Effector CD8-positive, alpha-beta T cell (primary cell): ENCODE measurements around the gene KDM6B.
"Not testable (repeated sequence)": the region's sequence is repeated elsewhere in the genome, so short reads cannot be mapped to it uniquely, and the experiment has no call there.

Source experiments
- DNase-seq: peaks from one replicate; lab custom pipeline; 2025; lab: John Stamatoyannopoulos, UW
- total RNA-seq, 4 experiments: gene quantifications; one replicate each; lab custom pipeline; 2026; lab: John Stamatoyannopoulos, UW

Gene KDM6B, protein sequence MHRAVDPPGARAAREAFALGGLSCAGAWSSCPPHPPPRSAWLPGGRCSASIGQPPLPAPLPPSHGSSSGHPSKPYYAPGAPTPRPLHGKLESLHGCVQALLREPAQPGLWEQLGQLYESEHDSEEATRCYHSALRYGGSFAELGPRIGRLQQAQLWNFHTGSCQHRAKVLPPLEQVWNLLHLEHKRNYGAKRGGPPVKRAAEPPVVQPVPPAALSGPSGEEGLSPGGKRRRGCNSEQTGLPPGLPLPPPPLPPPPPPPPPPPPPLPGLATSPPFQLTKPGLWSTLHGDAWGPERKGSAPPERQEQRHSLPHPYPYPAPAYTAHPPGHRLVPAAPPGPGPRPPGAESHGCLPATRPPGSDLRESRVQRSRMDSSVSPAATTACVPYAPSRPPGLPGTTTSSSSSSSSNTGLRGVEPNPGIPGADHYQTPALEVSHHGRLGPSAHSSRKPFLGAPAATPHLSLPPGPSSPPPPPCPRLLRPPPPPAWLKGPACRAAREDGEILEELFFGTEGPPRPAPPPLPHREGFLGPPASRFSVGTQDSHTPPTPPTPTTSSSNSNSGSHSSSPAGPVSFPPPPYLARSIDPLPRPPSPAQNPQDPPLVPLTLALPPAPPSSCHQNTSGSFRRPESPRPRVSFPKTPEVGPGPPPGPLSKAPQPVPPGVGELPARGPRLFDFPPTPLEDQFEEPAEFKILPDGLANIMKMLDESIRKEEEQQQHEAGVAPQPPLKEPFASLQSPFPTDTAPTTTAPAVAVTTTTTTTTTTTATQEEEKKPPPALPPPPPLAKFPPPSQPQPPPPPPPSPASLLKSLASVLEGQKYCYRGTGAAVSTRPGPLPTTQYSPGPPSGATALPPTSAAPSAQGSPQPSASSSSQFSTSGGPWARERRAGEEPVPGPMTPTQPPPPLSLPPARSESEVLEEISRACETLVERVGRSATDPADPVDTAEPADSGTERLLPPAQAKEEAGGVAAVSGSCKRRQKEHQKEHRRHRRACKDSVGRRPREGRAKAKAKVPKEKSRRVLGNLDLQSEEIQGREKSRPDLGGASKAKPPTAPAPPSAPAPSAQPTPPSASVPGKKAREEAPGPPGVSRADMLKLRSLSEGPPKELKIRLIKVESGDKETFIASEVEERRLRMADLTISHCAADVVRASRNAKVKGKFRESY (N-terminal part only)
- total RNA-seq: 32.8 to 155 (median 133) reads per million in 4 experiments

DNA sequence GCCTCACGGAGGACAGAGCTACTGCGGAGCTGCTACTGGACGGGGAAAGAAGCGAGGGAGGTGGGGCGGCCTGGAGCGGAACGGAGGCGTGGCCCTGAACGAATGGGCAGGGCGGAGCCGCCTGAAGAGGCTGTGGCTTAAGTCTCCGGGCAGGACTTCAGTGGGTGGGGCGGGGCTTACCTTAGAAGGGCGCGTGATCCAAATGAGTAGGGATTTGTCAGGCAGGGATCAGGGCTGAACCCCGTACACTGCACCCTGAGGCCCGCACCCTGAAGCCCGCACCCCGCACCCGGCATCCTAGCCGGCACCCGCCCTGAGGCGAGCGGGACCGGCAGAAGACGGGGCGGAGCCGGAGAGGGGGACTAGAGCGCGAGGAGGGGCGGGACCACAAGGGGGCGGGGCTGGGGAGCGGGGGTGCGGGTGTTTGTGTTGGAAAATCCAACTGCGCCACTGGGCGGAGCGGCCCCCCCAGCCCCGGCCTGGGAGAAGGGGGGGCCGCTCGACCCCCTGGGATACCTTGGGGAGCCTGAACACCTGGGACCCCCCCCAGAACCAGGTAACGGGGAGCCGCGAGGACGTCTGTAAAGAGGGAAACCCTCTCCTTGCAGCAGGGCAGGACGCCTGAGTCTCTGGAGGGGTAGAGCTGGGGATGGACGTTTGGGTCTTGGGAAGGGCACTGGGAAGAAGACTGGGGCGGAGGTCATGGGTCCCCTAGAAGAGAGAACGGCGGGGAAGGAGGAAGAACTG lies at the start of gene KDM6B:
TSS of gene KDM6B (plus strand) at position 423 of the 747 bp plus-strand sequence. CDS start 11,338 bp downstream, outside the sequence.
- peak; percentile 86 for DNase-seq

DNA sequence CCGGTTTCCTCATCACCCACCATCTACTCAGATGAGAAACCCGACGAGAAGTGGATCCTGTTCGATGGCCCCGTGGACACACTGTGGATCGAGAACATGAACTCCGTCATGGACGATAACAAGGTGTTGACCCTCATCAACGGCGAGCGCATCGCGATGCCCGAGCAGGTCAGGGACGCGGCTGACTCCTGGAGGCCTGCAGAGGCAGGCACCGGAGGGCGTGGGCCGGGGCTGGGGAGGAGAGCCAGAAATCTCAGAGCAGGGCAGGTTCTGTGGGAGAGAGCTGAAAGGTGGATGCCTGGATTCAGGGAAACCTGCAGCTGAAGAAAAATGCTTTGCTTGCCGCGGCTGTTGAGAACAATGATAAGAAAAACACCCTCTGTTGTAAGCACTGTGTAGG lies 47.2 kb upstream of the KDM6B start:
- DNase-seq: no peak

DNA sequence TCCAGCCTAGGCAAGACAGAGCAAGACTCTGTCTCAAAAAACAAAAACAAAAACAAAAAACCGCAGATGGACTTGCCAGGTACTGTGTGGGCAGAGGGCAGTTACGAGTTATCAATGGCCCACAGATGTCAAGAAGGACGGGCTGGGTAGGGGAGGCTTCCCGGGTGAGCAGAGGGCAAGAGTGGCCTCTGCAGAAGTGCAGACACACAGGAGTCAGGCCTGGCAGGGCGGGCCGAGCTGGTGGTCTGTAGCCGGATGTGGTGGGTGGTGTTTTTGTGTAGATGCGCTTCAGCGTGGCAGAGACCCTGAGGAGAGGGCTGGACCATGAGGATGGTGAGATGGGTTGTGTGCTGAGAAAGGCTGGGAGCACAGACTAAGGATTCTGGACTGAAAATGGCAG lies 44.9 kb upstream of the KDM6B start:
- no peak for DNase-seq

DNA sequence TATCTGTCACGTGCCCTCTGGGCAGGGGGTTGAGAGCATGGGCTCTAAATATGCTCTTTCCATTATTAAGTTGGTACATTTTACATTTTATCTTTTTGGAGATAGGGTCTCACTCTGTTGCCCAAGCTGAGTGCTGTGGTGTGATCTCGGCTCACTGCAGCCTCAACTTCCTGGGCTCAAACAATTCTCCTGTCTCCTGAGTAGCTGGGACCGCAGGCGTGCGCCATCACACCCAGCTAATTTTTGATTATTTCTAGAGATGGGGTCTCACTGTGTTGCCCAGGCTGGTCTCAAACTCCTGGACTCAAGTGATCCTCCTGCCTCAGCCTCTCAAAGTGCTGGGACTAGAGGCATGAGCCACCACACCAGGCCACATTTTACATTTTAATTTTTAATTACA lies 43.9 kb upstream of the KDM6B start:
- DNase-seq: no peak

DNA sequence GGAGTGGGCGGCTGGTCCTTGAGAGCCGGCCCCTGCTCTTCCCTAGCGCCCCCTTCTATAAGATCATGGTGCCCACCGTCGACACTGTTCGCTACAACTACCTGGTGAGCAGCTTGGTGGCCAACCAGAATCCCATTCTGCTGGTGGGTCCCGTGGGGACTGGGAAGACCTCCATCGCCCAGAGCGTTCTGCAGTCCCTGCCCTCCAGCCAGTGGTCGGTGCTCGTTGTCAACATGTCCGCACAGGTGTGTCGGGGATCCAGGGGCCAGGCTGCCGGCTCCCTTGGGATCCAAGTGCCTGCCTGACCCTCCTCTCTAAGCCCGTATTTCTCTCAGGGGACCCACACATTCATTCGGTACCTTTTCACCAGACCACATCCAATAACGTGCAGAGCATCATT lies 41.4 kb upstream of the KDM6B start:
- DNase-seq: no peak

DNA sequence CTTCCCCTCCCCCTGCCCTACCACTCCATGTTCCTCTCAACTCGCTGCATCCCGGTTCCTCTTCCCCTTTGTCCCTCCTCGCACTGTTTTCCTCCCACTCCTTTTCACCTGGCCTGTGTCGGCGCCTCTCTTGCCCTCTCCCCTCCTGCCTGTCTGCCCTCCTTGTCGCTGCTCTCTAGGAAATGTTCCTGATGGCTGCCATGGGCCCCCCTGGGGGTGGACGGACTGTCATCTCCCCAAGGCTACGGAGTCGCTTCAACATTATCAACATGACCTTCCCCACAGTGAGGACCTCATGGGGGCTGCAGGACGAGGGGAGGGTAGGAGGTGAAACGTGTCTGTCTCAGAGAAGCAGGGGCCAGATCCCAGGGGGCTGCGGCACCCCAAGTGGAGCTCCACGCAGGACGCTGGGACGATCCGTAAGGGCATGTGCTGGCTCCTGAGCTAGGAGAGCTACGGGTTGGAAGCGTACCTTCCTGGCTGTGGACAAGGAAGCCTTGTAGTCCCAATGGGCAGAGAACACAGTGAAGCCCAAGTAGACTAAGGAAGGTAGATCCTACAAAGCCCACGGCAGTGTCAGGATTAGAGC lies 39.8 kb upstream of the KDM6B start:
- DNase-seq: no peak

DNA sequence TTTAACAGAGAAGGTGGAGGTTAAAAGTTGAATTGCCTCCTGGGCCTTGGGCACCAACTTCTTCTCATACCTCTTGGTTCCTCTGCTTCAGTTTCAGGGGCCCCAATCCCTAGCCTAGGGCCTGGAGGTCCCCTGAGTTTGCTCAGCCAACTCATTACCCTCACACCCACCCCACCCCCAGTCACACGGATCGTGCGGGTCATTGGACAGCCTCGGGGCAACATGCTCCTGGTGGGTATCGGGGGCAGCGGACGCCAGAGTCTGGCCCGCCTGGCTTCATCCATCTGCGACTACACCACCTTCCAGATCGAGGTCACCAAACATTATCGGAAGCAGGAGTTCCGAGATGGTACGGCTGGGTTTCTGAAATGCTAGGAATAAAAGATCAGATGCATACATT lies 36.0 kb upstream of the KDM6B start:
- no peak for DNase-seq

DNA sequence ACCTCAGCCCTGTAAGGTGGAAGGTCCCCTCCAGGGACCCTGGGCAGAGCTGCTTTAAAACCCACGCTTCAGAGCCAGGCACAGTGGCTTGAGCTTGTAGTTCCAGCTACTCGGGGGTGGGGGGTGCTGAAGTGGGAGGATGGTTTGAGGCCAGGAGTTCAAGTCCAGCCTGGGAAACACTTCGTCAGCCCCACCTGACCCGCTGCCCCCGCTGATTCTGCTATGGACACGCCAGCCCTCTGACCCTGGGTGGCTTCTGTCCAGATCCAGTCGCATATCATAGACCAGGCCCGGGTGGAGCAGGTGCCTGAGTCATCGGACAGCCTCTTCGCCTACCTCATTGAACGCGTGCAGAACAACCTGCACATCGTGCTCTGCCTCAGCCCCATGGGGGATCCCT lies 35.2 kb upstream of the KDM6B start:
- DNase-seq: no peak

DNA sequence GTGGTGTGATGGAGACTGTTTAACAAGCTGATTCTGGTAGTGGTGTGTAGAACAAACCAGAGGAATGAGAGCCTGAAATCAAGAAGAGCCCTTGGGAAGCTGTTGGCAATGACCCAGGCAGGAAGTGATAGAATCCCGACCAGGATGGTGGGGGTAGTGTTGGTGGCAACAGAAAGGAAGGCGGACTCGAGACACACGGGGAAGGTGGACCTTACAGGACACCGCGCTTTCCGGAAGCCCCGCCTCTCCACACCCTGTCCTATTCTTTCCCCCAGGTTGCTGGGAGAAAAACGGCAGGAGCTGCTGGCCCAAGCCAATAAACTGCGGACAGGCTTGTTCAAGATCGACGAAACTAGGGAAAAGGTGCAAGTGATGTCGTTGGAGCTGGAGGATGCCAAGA lies 30.0 kb upstream of the KDM6B start:
- no peak for DNase-seq

DNA sequence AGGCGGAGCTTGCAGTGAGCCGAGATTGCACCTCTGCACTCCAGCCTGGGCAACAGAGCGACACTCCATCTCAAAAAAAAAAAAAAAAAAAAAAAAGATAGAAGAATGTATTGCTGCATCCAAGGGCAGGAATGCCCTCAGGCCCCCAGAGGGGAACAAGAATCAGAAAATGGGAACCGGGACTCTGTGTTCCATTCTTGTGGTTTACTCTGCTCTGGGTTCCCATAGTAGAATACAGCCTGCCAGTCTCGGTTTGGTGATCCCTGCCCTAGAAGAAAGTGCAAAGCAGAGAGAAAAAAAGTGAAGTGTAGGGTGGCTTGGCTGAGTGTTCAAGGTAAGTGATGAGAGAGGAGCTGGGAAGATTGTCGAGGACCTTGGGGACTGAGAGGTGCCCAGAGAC lies 27.4 kb upstream of the KDM6B start:
- DNase-seq: no peak

DNA sequence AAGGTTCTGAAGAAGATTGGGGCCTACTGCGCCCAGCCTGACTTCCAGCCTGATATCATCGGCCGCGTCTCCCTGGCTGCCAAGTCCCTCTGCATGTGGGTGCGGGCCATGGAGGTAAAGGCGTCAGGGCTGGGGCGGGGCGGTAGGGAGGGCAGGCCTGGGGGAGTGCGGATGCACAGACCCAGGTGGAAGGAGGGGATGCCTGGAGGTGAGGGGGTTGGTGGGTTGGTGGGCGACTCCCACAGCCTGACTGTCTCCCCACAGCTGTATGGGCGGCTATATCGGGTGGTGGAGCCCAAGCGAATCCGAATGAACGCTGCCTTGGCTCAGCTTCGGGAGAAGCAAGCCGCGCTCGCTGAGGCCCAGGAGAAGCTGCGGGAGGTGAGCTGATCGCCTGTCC lies 26.8 kb upstream of the KDM6B start:
- DNase-seq: no peak

DNA sequence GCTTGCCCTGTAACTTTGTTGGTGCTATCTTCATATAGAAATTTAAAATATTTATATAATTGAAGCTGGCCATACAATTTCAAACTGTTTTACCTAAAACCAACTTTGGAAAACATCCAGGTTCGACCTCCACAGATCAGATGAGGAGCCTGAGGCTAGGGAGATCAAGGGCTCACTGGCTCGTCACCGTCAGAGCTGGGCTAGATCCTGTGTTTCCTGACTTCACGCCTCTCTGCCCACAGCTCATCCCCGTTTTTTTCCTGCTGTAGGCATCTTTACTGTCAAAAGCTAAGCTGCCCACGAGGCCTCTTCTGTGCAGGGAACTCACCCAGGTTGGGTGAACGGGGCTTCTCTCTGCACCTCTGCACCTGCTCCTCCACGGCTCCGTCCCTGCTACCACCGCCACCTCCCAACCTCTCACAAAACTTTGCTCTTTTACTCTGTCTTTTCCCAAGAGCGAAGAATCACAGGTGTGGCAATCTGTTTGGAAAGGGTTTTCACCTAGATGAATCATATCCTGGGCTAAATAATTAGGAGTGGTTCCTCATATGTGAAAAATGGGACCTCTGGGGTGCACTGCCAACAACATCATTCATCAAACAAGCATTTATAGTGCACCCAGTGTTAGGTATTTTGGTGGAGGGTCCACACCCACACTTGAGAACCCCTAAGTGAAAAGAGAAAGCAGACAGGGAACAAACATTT lies 24.8 kb upstream of the KDM6B start:
- DNase-seq: no peak

DNA sequence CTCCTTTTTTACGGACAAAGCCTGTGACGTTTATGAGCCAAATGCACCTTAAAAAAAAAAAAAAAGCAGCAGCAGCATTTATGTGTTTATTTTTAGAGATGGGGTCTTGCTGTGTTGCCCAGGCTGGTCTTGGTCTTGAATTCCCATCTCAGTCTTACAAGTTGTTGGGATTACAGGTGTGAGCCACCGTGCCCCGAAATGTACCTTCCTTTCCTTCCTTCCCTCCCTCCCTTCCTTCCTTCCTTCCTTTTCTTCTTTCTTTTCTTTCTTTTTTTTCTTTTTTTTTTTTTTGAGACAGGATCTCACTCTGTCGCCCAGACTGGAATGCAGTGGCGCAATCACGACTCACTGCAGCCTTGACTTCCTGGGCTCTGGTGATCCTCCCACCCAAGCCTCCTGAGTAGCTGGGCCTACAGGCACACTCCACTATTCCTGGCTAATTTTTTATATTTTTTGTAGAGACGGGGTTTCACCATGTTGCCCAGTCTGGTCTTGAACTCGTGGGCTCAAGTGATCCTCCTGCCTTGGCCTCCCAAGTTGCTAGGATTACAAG lies 24.1 kb upstream of the KDM6B start:
- DNase-seq: not testable (repeated sequence)

DNA sequence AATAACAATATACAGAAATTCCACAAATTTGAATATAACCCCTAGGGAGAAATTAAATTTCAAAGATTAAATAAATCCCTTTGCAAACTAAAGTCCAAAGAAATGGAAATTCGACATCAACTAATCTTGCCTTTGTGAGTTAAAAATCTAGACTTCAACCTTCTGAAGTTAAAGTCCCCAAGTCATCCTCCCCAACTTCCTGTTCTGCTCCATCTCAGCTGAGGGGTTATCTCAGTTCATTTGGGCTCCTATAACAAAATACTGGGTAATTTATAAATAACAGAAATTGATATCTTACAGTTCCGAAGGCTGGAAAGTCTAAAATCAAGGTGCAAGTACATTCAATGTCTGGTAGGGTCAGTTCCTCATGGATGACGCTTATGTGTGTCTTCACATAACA lies 22.8 kb upstream of the KDM6B start:
- DNase-seq: no peak

DNA sequence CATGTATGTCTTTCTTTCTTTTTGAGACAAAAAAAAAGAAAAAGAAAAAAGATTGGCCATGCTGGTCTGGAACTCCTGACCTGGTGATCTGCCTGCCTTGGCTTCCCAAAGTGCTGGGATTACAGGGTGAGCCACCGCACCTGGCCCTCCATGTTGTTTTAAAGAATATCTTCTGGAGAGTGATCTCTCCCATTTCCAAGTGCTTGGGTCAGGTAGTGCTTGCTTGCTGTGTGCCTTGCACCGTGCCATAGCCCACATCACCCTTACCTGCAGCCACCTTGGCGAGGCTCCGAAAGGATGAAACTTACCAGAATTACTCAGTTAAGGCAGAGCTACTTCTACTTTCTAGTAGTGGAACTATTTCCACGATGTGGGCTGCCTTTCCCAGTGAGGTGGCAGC lies 19.0 kb upstream of the KDM6B start:
- DNase-seq: no peak

DNA sequence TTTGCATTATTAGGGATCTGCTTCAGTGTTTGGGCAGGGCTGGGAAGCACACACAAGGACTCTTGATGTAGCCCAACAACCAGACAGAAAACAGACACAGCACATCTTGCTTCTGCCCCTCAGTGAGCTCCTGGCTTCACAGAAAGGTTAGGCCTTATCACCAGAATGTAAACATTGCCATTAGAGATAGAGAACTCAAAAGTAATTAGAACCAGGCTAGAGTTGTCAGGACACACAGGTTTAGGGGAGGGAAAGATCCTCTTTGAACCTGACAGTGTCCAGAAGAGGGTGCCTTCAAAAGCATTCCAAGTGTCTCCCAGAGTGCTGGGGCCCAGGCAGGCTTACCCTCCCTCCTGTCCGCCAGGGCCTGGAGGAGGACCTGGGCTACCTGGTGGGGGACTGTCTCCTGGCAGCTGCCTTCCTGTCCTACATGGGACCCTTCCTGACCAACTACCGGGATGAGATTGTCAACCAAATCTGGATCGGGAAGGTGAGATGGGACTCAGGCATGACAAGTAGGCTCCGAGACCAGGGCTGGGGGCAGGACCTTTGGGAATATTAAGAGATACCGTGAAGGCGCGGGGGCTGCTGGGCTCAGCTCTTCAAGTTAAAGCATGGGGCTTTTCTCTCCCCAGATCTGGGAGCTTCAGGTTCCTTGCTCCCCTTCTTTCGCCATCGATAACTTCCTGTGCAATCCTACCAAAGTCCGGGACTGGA lies 16.9 kb upstream of the KDM6B start:
- DNase-seq: no peak

DNA sequence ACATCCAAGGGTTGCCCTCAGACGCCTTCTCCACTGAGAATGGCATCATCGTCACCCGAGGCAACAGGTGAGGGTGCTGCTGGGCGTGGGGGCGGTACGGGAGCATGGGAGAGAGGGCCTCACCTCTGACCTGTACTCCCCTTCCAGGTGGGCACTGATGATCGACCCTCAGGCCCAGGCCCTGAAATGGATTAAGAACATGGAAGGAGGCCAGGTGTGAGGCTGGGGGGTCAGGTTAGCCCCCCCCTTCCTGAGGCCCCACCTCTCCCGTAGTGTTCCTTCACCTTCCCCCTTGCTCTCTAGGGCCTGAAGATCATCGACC lies 16.4 kb upstream of the KDM6B start:
- DNase-seq: no peak

DNA sequence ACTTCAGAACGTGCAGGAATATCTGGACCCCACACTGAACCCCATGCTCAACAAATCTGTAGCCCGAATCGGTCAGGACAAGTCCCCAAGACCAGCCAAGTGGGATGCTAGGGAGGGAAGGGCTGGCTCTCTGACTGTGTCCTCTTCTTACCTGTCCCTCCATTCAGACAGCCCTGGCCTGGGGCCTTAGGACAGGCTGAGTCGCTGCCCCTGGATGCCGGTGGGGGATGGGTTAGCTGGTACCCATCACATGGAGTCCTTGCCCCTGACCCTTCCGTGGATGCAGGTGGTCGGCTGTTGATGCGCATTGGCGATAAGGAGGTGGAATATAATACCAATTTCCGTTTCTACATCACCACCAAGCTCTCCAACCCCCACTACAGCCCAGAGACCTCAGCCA lies 16.0 kb upstream of the KDM6B start:
- DNase-seq: no peak

DNA sequence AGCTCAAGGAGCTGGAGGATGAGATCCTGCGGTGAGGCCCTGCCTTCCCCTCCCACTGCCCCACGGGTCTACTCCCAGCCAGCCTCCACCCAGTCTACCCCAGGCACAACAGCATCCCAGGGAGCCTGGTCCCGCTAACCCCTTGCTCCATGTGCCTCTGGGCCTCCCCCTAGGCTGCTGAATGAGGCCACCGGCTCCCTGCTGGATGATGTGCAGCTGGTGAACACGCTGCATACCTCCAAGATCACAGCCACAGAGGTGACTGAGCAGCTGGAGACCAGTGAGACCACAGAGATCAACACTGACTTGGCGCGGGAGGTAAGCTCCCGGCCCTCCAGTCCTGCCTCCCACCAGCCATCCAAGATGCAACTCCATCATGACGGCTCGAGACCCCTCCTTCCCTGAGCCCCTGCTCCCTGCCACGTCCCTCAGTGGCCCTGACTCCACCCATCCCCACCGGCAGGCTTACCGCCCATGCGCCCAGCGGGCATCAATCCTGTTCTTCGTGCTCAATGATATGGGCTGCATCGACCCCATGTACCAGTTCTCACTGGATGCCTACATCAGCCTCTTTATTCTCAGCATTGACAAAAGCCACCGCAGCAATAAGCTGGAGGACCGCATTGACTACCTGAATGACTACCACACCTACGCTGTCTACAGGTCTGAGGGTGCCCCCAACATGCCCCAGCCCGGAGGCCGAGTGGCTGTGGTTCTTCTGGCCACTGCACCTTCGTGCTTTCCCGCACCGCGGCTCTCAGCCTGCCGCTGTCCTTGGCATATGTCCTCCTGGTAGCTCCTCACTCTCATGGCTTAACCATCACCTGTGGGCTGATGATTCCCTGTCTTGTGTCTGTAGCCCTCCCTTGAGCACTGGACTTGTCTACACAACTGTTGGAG lies 15.0 kb upstream of the KDM6B start:
- no peak for DNase-seq
